Esophagus muscularis mucosa (tissue), 3 donors: ENCODE measurements around the gene RNASET2.

Experiments used
- POLR2A ChIP-seq: fragments of 450-650 bp; IDR thresholded peaks from one replicate; pipeline ENCODE4 v1.6.1; 2017; ENCODE audit warnings: antibody characterized with exemption, moderate library complexity, mild to moderate bottlenecking, low read depth
- TF ChIP-seq, protein P1 (sequence below), 3 experiments: fragments of 200-600 bp in 2 of 3; fragments of 450-650 bp in 1 of 3; sonication (generic) in 2 of 3; IDR thresholded peaks; one replicate each; pipeline ENCODE4 v1.5.1; 2017 to 2019; ENCODE audit warnings: antibody characterized with exemption in 3 of 3, mild to moderate bottlenecking in 2 of 3, moderate library complexity in 1 of 3

DNA sequence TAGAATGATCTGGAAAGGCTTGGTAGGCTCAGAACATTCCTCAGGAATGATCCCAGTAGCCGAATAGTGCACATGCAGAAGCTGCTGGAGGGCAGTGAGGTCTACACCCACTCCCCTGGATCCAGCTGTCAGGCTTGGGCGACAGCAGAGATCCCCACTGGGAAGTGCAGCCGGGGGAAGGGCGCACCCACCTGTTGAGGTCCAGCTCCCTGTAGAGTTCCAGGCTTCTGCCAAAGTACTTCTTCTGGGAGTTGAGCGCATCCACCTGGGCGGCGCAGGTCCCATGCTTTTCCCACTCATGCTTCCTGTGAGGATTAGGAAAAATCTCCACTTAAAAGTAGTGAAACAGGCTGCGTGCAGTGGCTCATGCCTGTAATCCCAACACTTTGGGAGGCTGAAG, 17.6 kb downstream of the RNASET2 start:
- TF ChIP-seq, protein P1, sequence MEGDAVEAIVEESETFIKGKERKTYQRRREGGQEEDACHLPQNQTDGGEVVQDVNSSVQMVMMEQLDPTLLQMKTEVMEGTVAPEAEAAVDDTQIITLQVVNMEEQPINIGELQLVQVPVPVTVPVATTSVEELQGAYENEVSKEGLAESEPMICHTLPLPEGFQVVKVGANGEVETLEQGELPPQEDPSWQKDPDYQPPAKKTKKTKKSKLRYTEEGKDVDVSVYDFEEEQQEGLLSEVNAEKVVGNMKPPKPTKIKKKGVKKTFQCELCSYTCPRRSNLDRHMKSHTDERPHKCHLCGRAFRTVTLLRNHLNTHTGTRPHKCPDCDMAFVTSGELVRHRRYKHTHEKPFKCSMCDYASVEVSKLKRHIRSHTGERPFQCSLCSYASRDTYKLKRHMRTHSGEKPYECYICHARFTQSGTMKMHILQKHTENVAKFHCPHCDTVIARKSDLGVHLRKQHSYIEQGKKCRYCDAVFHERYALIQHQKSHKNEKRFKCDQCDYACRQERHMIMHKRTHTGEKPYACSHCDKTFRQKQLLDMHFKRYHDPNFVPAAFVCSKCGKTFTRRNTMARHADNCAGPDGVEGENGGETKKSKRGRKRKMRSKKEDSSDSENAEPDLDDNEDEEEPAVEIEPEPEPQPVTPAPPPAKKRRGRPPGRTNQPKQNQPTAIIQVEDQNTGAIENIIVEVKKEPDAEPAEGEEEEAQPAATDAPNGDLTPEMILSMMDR (IDR thresholded peaks at IDR 0.05), result no peak
- no peak for TF ChIP-seq POLR2A
